ENCODE measurements around the gene ISG20L2. TPM values are rescaled to one million over a fixed set of nuclear protein-coding genes. Genes with fewer than 3 reads are reported as not detected.

ISG20L2 gene
- polyA plus RNA-seq, 4 donors: 44.0 to 50.0 (median 45.3) TPM

DNA sequence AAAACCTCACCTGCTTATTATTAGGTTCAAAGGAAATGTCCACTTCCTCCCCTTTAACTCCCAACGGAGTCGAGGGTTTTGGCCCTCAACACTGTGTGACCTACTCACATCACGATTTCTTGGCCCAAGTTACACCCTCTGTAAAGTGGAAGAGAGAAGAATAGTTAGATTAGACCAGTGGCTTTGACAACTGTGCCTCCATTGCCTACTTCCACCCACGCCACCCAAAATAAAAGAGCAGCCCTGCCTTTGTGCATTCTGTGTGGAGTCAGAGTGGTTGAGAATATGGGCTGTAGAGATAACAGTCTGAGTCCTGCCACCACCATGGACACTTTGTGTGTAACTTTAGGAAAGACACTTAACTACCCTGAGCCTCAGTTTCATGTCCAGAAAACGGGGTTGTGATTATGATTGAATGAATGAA lies 27.0 kb upstream of the ISG20L2 start:
- no peak for DNase-seq (ENCODE audit: low read depth in 4 of 4, low spot score in 3 of 4)

DNA sequence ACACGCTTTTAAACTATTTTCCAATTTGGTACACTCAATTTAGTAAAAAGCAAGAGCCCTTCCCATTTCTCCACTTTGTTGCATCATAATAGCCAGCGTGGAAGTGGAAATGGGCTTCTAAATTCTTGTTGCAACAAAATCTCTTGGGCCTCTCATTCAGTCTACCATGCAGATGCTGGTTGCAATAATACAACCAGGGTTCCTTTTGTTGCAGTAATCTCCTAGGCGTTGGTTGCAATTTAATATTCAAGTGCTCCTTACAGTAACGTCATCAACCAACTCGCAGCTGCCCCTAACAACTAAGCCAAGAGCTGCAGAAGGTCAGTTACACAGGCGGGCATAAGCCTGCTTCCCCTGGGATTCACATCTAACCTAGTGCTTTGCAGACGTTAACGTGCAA lies 25.7 kb upstream of the ISG20L2 start:
- no peak for DNase-seq (ENCODE audit: low read depth in 4 of 4, low spot score in 3 of 4)

DNA sequence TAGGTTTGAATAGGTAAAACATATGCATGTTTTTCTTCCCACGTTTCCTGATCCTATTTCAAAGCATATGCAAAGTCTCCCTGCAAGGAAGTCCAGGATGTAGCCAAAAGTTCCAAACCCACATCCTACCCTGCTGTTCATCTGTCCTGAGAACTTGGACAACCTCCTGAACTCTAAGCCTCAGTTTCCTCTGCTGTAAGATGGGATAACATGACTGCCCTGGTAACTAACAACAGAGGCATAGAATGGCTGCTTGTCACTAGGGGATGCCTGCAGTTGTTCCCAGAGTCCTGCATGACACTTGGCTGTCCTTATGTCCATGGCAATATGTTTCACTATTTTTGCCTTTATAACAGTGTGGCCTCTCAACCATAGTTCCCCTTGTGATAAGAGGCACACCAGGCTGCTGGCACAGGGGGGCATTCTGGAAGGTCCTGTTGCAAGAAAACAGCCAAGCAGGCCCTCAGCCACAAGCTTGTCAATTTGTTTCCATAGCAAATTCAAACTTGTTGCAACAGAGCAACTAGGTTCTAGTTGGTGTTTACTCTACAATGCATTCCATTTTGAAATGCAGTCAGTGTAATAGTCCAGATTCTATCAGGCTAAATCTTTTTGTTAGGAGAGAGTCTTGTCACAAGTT lies 24.4 kb upstream of the ISG20L2 start:
- DNase-seq (ENCODE audit: low read depth in 4 of 4, low spot score in 3 of 4): no peak

DNA sequence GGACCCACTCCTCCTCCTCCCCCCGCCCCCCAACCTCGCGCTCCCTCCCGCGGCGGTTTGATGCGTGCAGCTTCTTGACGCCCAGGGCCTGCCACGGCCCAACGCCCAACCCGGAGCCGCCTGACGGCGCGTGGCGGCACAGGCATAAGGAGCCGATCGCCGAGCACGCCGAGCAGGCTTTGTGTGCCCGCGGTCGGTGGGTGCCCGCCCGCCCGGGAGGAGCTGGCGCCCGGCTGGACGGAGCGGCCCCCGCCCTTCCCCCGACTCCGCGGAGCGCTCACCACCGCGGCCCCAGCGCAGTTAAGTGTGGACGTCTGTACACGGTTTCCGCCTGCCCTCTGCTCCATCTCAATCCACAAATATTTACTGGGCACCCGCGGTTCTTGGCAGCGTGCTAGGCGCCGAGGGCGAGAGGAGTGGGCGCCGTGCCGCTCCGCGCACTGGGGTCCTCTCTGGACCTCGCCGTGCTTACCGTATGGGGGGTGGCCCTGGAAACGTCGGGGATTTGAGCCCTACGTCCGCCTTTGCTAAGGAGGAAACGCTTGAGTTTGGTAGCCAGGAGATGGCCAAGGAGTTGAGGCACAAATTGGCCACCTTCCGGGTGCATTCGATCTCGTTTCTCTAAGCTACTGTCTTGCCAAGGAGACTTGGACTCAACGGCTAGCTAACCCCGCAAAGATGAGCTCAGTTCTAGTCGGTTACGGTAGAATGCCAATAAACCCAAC lies 23.4 kb upstream of the ISG20L2 start:
- DNase-seq (ENCODE audit: low read depth in 4 of 4, low spot score in 3 of 4): peak; percentile 90 to 95 (median 92)

DNA sequence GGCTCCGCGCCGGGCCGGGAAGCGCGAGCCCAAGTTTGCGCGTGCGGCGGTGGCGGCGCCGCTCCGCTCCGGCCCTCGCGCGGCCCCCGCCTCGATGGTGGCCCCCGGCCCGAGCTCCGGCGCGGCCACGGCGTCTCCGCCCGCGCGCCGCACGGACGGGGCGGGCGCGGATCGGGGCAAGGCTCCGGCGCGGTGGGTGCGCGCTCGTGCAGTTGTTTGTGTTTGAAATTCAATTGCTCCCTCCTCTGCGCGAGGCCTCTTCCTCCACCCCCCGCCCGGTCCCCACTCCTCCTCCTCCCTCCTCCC lies 22.8 kb upstream of the ISG20L2 start, which contains the start of gene HDGF:
HDGF (minus strand) TSS at position 225 of the 306 bp plus-strand sequence. CDS start 246 bp downstream, outside the sequence.
- no peak for DNase-seq (ENCODE audit: low read depth in 4 of 4, low spot score in 3 of 4)

DNA sequence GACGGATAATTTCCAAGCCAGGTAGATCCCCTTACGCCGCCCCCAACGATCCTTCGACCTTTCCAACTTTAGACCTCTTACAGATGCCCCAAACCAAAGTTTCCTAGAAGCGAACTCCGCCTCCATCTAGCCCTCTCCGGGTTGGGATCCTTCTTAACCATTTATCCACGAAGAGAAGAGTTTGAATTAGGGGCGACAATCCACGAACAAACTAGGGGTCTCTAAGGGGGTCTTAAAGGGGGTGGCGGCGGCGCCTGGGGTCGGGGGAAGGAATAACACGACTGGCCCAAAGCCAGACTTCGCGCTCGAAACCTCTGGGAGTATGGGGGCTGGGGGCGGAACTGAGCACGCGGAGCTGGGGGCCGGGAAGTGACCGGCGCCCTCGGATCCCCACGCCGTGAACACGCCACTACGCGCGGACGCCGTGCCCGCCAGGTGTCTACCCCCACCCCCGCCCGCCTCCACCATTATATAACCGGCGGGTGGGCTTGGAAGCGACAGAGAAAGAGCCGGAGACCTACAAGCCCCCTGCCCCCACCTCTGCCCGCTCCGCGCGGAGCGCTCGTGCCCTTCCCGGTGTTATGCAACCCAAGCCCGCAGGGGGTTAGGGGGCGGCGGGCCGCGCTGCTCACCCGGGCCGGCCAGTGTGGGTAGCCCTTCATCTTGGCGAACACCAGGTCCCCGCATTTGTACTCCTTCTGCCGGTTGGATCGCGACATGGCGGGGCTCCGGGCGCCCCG lies 22.3 kb upstream of the ISG20L2 start:
- DNase-seq (ENCODE audit: low read depth in 4 of 4, low spot score in 3 of 4): no peak

DNA sequence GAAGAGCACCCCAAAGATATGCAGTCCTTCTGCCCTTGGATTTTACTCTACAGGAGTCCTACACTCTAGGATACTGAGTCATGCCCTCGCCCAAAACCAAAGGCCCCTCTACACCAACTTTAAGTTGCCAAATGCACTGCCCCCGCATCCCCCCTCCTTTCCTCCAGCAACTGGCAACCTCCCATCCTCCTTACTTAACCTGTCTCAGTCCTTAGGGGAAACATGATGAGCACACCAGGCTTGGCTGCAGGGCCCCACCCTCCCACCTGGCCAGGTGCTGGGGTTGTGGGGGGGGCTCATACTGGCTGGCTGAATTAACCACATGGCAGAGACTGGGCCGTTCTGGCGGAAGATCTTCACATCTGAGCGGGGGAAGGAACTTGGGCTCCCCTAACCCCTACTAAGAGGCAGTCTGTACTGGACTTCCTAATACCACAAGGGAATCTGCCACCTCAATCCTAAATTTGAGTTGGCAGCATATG lies 21.7 kb upstream of the ISG20L2 start:
- DNase-seq (ENCODE audit: low read depth in 4 of 4, low spot score in 3 of 4): no peak

DNA sequence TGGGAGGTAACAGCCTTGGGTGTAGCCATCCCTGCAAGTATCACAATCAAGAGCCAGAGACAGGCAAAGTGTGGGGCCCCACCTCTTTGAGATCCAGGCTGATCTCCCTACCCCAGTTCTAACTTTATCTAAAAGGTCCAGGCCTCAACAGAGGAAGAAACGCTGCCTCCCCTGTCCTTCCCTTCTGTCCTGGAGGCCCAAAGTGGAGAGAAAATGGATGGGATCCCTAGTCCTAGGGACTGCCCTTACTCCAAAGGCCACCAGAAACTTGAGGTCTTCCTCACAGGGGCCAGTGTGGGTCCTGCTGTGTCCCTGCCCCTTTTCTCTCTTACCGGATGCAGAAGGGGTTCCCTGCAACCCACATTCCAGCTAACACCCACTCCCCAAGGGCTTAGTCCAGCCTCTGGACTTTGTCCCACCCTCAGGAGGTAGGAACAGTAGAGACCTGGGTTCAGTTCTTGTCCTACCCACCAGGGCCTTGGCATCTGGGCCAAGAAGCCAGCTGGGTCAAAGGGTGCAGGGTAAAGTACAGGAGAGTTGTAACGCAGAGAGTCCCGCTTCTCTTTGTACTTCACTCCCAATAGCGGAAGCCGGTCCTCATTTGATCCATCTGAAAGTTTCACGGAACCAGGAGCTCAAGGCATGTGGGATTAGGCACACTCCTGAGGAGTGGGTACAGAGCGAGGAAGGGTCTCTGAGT lies 21.0 kb upstream of the ISG20L2 start:
- no peak for DNase-seq (ENCODE audit: low read depth in 4 of 4, low spot score in 3 of 4)

DNA sequence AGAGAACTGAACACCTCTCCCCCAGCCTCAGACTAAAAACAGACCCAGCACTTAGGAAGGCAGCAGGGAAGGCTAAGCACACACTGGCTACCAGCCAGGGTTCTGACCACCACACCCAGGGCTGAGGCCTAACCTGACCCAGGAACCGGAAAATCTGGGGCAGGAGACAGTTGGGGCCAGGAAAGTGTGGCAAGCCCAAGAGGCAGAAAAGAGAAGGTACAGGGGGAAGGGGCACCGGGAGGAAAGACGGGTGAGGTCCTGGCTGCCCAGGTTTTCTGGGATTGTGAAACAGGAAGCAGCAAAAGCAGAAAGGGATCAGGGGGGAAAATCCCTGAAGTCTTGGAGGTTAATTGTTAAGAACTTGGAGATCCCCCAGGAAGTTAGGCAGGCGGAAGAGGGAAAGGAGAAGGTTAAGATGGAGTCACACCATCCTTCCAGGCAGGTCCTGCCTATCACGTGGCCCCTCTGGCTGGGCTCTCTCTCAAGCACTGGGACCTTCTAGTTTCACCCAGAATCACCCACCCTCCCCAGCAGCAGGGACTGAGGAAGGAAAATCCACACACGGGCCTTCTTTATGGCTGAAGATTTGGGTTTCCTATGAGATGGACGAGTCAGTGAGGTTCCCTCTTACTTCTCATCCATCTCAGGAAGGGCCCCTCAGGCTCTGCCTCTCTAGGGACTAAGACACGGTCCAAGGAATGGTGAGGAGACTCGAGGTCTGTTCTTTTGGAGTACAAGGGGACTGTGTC lies 20.3 kb upstream of the ISG20L2 start:
- no peak for DNase-seq (ENCODE audit: low read depth in 4 of 4, low spot score in 3 of 4)

DNA sequence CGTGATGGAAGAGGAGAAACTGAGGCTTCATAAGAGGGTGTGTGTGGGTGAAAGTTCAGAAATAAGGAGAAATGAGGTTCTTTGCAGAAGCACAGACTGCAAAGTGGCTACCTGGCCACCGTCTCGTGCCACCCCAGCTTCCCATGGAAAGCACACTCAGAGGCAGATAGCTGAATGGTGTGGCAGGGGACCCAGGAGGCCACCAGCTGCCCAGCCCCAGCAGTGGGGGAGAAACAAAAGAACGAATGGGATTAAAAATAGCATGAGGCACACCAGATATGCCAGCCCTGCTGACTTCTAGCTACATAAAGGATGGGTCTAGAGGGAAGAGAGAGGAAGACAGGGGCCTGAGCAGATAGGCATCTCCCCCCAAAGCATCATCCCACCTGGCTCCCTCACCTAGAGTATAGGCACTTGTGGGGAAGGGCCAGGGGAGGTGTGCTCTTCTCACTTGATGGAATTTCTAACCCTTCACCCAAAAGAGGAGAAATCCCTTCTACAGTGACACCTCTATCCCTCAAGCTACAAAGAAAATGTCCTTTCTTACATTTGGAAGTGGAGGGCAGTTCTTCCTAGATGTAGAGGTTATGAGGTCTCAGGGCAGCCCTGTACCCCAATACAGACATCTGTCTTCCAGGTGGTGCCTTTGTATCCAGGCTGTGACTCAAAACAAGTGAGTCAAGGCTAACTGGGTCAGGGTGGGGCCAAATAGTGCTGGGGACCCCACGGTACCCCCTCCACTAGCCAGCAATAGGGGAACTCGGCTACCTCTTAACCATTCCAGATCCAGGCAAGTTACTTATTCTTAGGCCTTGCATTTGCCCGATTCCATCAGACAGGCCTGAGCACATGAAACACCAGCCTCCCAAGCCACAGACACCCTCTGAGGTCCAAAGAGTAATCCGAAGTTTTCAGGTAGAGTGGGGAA lies 19.4 kb upstream of the ISG20L2 start:
- DNase-seq (ENCODE audit: low read depth in 4 of 4, low spot score in 3 of 4): no peak

DNA sequence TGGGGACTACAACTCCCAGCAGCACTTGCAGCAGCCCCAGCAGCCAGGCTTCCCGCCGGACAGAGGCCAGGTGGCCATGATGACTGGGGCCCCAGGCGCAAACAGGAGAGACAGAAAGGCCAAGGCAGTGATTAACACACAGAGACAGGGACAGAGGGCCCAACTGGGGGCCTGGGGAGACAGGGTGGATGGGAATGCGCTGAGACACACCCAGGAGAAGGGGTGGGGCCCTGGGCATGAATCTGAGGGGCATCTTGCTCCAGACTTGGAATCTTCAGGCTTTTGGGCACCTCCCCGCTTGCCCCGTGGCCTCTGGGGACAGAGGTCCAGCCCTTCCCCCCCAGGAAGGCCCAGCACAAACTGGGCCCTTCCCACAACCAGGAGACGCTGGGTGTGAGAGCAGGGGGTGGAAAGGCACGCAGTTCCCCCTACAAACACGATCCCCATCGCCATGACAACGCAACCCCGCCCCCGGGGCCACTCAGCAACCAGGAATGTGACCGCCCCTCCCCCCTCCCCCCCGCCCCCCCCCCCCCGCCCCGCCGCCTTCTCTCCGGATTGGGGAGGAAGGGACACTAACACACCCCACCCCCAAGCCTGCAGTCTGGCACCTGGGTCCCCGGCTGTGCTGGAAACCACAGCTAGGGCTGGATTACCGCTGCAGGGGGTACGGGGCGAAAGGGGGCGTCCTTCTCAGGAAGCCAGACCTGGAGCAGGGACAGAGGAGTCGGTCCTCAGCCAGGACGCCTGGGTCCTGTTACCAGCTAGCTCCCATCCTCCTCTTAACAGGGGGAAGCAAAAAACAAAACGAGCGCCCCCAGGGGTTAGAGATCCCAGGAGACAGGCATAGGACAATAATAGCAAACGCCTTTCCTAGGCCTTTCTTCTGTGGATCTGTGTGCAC lies 18.4 kb upstream of the ISG20L2 start:
- peak in 1 of 4 donors; percentile 78 for DNase-seq (ENCODE audit: low read depth in 4 of 4, low spot score in 3 of 4)

DNA sequence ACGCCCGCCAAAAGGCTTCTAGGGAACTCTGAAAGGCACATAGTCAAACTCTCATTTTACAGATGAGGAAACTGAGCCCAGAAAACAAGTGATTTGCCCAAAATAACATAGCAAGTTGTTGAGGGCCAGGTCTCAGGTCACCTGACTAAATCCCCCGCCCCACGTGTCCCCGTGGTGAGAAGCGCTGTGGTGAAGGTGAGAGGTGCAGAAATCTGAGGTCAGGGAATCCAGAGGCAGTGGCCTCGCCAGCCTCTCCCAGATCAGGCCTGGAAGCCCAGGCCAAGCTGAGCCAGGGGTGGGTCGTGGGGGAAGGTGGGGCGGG lies 17.8 kb upstream of the ISG20L2 start:
- no peak for DNase-seq (ENCODE audit: low read depth in 4 of 4, low spot score in 3 of 4)

DNA sequence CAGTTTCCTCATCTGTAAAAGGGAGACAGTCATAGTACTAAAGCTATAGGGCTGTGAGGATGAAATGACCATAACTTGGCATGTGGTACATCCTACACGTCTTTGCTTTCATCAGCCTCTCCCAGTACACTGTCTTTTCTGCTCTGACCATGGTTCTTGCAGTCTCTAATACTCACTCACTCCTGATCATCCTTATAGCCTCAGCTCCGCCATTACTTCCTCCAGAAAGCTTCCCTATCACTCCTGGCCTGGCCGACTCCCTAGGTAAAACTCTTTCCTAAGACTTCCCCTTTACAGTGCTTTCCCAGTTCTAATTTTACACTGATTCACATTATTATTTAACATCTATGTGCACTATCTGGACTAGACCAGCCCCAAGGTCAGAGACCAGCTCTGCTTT lies 17.3 kb upstream of the ISG20L2 start:
- no peak for DNase-seq (ENCODE audit: low read depth in 4 of 4, low spot score in 3 of 4)

DNA sequence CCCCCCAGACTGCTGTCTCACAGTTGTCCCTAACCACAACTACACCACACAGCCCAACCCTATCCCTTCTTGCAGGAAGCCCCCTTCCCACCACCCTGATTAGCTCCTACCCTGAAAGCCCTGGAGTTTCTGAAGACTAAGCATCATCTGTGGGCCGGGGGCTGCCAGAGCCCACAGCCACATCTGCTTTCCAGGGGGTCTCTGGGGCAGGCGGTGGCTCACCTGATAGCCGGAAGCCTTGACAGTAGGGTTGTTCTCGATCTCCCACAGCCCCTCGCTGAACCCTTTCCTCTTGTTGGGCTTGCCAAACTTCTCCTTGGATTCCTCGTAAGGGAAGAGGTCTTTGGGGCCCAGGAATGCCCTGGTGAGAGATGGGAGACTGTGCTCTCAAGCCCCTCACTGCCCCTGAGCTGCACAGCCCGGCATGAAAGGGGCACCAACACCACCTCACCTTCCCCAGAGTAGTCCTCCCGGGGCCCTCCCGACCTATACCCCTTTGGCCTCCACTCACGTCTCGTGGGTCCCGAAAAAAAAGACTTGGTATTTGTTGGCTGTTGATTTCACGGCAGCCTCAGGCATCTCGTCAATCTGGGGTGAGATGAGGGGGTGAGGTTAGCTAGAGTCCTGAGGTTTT lies 16.3 kb upstream of the ISG20L2 start:
- no peak for DNase-seq (ENCODE audit: low read depth in 4 of 4, low spot score in 3 of 4)

DNA sequence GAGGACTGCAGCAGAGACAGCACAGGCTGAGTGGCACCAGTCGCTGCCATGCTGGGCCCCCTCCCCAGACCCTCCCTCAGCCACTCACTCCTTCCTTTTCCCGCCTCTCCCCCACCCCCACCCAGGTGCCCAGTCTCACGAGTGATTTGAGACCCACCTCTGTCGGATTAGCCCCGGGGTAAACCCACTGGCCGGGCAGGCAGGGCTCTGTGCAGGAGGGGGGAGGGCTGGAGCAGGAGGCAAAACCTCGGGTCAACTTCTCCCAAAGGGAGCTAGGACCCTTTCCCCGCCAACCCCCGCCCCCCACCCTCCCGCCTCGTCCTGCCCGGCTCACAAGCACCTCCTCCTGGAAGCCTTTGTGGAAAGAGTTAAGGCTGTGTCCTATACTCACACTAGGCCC lies 15.8 kb upstream of the ISG20L2 start:
- DNase-seq (ENCODE audit: low read depth in 4 of 4, low spot score in 3 of 4): no peak

DNA sequence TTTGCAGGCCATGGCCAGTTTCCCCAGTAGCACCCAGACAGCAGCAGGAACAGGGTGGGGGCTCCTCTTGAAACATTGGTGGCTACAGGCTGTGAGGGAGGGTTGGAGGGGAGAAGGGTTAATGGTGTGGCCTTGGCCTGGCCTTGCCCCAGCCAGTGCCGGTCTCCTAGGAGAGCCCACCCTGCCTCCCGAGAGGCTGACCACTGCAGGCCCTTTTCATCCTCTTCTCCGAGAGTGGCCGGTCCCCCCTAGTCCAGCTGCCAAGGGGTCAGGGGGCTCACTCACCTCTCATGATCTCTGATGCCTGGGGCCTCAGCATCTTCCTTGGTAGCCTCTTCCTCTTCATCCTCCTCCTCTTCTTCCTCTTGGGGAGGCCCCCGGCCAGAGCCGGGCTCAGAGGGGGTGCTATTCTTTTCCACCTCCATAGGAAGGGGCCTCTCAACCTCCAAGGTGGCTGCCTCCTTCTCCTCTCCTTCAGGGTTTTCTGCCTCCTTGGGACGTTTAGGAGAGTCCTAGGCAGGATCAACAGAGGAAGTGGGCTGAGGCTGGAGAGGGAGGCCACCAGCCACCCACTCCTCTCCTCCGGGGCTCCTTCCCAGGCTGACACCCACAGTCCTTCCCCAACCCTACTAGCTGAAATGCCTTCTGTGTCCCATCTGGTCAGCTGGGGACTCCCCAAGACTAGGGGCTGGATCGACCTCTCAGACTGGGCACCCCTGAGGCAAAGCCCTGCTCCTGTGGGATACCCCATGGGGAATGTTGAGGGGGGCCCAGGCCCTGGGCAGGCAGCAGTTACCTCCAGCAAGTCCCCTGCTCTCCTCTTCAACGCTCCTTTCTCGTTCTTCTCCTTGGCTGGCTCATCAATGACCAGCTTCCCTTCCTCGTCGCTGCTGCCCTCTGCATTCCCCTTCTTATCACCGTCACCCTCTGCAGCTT lies 15.1 kb upstream of the ISG20L2 start:
- no peak for DNase-seq (ENCODE audit: low read depth in 4 of 4, low spot score in 3 of 4)

DNA sequence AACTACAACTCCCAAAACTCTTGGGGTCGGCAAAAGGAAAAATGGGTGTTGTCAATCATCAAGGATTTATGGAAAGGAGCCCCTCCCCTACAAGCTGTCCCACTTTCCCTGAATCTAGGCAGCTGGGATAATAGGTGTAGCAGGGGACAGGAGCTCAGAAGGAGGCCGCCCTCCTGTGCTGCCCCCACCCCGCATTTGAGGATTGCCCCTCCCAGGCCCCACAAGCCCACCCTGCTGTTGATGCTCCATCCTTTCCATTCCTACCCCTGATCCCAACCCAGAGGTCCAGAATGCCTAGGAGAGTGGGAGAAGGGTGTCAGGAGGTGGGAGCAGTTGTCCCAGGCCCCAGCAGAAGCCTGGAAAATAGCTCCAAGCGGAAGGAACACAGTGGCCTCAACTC lies 14.2 kb upstream of the ISG20L2 start:
- DNase-seq (ENCODE audit: low read depth in 4 of 4, low spot score in 3 of 4): no peak

Data from right renal pelvis (tissue), 4 donors.